AG09309 (cell line): ENCODE measurements around the gene BTBD10.

Experiments used
- DNase-seq: peaks from one replicate; pipeline ENCODE4 v3.0.0-alpha.2; 2010; ENCODE audit warnings: low read depth
- H3K4me3 ChIP-seq: 2 replicates; pipeline ENCODE4 v1.5.1; 2011; ENCODE audit warnings: mild to moderate bottlenecking, low read depth, low read length, moderate library complexity; ENCODE audit not compliant: control insufficient read depth
- CTCF ChIP-seq: IDR thresholded peaks from 2 replicates; pipeline ENCODE4 v1.5.1; 2011; ENCODE audit warnings: mild to moderate bottlenecking, low read depth, low read length, inconsistent platforms; ENCODE audit not compliant: insufficient read depth, control insufficient read depth; ENCODE audit errors: missing control alignments

Gene BTBD10

GRCh38 chr11:13378316-13378715 lies 84.7 kb downstream of the BTBD10 start:
- no peak for DNase-seq
- TF ChIP-seq CTCF = no peak
- no peak overlapping the region for H3K4me3 ChIP-seq

GRCh38 chr11:13376838-13377237 lies 86.2 kb downstream of the BTBD10 start:
- no peak for DNase-seq
- TF ChIP-seq CTCF = no peak
- no peak overlapping the region for H3K4me3 ChIP-seq

- no peak for TF ChIP-seq CTCF
- no peak for DNase-seq
- no peak overlapping the region for H3K4me3 ChIP-seq
Observed at GRCh38 chr11:13376402-13376801, 86.6 kb downstream of the BTBD10 start.

- H3K4me3 ChIP-seq = no peak overlapping the region
- no peak for DNase-seq
- no peak for TF ChIP-seq CTCF
Observed at GRCh38 chr11:13375798-13376197, 87.2 kb downstream of the BTBD10 start.

- TF ChIP-seq CTCF = no peak
- no peak for DNase-seq
- H3K4me3 ChIP-seq = no peak overlapping the region
Observed at GRCh38 chr11:13373216-13373615, 89.8 kb downstream of the BTBD10 start.

- DNase-seq = no peak
- H3K4me3 ChIP-seq = no peak overlapping the region
- TF ChIP-seq CTCF = no peak
Observed at GRCh38 chr11:13368041-13368446, 95.0 kb downstream of the BTBD10 start.

- DNase-seq = no peak
- H3K4me3 ChIP-seq = no peak overlapping the region
- TF ChIP-seq CTCF = no peak
Observed at GRCh38 chr11:13367115-13367514, 95.9 kb downstream of the BTBD10 start.
